ENCODE data around the gene OSBPL5.
"Not testable (repeated sequence)": the region's sequence is repeated elsewhere in the genome, so short reads cannot be mapped to it uniquely, and the experiment has no call there.

OSBPL5 gene

DNA sequence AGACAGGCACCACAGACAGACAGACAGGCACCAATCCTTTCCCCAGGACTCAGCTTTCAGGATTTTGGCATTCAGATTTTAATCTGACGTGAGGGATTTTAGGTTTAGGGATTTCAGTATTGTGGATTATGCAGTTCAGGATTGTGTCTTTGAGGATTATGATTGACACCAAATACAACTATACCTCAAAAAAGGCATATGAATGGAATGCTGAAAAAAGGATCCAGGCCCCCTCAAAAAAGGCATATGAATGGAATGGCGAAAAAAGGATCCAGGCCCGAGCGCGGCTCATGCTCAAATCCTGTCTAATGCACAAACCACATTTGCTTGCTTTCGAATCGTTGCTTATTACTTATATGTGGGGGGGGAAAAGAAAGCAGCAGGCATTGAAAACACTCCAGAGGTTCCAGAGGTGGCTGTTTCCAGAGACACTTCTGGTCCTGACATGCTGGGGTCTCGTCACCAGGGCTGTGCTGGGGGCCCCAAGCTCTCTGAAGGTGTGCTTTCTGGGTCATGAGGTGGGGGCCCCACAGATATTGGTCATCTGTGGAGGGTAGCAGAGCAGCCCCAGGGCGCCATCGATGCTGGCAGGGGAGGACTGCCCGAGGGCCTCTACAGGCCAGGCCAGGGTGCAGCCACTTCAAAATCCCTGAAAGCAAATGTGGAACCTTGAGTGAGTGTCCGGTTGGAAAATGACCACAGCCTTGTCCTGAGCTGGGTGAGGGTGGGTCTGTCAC lies 16.8 kb upstream of the OSBPL5 start:
- DNase-seq: no peak

DNA sequence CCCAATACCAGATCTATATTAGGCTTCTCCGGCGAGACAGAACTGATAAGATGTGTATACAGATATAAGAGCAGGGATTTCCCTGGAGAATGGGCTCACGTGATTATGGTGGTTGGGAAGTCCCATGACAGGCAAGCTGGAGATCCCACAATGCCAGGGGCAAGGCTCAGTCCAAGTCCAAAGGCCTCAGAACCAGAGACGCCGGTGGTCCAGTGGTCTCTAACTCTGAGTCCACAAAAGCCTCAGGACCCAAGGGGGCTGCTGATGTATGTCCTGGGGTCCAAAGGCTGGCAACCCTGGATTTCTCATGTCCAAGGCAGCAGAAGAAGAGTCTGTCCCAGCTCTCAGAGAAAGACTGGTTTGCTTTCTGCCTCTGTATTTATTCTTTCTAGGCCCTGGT lies 15.8 kb upstream of the OSBPL5 start:
- no peak for DNase-seq

DNA sequence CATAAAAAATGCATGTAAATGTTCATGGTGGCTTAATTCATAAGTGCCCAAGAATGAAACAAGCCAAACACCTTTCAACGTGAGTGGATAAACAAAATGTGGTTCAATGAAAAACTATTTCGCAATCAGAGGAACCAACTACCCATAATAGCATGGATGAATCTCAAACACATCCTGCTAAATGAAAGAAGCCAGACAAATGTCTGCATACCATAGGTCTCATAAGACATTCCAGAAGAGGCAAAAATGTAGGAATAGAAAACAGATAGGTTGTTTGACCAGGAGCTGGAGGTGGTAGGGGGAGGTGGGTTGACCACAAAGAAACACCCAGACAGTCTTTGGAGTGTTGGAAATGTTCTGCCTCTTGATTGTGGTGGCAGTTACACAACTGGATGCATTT lies 13.2 kb upstream of the OSBPL5 start:
- DNase-seq: no peak

DNA sequence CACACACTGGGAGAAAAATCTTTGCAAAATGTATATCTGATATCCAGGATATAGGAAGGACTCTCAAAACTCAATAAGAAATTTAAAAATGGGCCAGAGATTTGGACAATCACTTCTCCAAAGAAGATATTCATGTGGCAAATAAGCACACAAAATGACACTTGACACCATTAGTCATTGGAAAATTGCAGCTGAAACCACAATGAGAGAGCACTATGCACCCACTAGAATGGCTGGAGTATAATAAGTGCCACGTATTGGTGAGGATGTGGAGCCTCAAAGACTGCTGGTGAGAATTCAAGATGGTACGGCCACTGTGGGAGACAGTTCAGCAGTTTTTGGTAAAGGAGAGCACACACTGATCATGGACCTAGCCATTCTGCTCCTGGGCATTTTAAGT lies 12.8 kb upstream of the OSBPL5 start:
- no peak for DNase-seq

DNA sequence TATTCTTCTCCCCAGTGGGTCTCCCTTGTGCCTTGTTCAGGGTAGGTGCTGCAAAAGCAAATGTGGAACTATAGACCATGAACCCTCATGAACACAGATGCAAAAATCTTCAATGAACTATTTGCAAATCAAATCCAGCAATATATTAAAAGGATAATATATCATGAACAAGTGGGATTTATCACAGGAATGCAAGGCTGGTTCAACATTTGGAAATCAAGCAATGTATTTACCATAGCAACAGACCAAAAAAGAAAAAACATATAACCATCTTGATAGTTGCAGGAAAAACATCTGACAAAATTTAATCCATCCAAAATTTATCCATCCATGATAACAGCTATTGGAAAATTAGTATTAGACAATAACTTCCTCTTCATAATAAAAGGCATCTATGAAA lies 11.4 kb upstream of the OSBPL5 start:
- no peak for DNase-seq

DNA sequence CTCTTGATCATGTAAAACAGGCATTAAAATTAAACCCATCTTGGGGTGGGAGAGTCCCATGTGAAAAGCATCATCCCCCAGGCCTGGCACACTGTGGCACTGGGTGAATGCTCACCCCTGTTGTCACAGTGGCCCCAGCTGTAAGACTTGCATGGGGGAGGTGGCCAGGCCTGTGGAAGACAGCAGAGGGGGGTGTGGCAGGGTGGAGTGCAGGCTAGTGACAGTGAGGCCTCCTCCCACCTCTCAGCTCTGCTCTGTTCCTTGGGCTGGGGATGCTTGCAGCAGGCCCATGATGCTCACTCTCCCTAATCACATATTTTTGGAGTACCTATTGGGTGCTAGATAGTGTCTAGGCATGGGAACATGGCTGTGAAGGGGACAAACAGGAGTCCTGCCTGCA lies 10.1 kb upstream of the OSBPL5 start:
- no peak for DNase-seq

DNA sequence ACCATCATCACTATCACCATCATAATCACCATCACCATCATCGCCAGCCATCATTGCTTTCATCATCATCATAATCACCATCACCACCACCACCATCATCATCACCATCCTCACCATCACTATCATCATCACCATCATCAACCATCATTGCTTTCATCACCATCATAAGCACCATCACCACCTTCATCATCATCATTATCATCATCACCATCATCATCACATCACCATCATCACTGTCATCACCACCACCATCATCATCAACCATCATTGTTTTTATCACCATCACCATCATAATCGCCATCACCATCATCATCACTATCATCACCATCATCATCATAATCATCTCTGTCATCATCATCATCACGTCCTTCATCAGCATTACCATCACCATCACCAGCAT lies 9.3 kb upstream of the OSBPL5 start:
- no peak for DNase-seq

DNA sequence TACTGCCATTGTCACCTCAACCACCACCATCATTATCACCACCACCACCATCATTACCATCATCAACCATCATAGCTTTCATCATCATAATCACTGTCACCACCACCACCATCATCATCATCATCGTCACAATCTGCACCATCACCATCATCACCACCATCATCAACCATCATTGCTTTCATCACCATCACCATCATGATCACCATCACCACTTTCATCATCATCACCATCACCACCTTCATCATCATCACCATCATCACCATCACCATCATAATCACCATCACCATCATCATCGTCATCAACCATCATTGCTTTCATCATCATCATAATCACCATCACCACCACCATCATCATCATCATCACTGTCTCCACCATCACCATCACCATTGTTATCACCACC lies 8.7 kb upstream of the OSBPL5 start:
- DNase-seq: no peak

DNA sequence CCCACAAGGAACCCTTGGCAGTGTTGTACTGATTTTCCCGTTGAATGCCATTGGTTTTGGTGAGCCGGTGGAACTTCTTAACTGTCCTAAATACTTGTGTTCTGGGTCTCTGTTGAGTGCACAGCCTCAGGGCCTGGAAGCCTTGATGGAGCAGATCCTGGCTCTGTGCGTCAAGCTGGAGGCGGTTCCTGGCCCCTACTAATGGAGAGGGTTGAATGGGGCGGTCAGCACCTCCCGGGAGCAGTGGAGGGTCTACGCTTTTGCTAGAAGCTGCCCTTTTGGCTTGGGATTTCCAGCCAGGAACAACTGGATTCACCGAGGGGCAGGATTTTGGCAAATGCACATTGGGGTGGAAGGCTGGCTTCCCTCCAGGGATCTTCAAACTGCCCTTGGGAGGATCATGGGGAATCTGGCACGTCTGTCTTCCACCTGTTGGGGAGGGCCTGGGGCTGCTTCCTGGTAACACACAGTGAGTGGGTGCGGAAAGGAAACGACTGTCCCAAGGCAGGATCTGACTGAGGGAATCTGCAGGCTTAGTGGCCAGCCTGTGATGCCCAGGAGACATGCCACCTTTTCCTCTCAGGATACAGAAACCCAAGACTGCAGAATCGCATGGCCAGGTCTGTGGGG lies 6.9 kb upstream of the OSBPL5 start:
- DNase-seq: no peak

DNA sequence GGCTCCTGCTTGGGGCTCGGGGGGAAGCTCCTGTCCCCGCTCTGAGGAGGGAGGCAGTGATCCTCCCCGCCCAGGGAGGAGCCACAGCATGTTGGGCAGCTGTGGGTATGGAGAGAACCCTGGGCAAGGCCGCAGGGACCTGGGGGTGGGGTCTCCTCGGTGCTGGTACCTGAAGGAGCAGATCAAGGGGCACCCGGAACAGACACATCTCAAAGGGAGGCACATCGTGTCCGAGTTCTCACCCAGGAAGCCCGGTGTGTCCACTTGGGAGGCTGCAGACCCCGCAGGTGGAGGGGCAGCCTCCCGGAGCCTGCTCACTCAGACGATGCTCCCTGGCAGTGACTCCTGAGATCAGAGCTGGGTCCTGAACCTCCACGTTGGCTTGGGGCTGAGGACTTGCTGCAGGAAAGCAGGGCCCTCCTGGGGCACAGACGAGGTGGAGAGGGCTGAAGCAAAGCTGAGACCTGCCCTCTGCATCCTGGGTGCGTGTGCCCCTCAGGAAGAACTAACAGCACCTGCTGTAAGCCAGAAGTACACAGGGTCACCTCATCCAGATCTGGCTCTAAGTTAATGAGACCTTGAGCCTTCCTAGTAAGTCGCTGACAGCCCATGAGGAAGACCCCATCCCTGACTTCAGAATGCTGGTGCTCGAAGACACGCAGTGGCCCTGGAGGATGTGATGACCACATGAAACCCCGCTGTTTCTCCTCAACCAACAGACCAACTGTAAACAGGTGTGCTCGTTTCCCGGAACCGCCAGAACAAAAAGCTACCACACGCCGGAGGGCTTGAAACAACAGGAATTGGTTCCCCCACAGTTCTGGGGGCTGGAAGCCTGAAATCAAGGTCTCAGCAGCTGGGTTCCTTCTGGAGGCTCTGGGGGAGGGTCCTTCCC lies 5.9 kb upstream of the OSBPL5 start:
- DNase-seq: no peak

DNA sequence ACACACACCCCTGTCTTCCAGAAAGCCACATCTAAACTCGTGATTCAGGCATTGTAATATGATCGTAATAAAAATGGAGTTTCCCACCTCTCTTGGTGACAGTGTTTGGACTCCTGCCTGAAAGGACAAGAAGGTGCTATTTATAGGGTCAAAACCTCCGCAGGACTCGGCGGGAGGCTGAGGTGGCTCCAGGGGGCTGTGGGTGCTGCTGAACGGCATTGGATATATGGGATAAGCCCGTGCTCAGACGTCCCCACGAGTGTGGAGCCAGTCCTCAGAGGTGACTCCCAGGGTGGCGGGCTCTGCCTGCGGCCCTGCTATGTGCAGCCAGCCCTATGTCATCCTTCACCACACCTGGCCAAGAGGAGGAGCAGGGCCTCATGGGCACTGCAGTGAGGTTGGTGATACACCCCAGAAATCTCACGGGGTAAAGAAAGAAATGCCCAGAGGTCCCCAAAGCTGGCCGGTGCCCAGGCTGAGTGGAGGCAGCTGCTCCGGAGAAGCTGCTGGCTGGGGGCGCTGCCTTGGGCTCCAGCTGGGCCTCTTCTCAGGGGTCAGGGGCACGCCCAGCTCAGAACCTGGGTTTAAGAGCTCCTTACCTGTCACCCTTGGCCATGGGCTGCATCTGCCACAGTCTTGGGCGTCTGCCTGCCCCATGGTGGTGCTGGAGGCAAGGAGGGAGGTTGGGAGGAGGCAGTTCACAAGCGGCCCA lies 5.1 kb upstream of the OSBPL5 start:
- DNase-seq: no peak

DNA sequence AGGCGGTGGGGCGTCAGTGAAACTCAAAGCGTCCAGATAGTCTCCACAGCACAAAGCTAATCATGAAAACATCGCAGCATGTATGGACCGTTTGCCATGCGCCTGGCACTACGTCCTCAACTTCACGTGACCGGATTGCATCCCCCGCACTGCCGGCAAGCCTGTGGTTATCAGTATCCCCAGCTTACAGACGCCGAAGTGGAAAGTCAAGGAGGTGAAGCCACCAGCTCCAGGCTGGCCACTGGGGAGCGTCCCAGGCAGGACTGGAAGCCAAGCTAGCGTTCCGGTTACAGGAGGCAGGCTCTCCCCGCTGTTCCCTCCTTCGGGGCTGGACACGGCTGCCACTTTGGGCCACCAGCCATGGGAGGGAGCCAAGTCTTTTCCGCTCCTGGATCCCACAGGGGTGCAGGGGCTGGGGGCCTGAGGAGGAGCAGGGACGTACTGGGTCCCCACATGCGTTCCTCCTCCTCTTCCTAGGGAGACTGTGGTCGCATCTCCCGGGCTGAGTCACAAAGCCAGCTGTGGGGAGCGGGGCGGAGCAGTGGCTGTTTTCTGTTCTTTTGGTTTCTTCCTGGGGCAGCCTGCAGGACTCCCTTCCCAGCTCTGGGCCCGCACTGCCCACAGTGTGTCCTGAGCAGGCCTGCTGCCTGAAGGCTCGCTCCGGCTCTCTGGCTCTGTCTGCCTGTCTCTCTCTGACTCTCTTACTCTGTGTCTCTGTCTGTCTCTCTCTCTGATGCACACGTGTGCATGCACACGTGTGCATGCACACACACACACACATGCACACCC lies 4.3 kb upstream of the OSBPL5 start:
- DNase-seq: no peak

DNA sequence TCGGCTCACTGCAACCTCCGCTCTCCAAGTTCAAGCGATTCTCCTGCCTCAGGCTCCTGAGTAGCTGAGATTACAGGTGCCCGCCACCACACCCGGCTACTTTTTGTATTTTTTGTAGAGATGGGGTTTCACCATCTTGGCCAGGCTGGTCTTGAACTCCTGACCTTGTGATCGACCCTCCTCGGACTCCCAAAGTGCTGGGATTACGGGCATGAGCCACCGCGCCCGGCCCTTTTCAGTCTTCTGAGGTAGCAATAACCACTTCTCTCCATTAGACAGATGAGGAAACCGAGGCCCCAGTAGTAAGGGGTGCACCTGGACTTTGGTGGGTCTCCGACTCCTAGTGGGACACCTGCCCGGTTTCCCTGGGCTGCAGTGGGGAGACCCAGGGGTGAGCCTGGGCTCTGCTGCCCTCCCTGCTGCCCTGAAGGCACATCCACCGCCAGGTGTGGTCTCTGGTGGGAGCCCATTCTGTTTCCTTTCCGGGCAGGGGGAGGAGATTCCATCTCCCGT lies 3.7 kb upstream of the OSBPL5 start:
- not testable (repeated sequence) for DNase-seq

DNA sequence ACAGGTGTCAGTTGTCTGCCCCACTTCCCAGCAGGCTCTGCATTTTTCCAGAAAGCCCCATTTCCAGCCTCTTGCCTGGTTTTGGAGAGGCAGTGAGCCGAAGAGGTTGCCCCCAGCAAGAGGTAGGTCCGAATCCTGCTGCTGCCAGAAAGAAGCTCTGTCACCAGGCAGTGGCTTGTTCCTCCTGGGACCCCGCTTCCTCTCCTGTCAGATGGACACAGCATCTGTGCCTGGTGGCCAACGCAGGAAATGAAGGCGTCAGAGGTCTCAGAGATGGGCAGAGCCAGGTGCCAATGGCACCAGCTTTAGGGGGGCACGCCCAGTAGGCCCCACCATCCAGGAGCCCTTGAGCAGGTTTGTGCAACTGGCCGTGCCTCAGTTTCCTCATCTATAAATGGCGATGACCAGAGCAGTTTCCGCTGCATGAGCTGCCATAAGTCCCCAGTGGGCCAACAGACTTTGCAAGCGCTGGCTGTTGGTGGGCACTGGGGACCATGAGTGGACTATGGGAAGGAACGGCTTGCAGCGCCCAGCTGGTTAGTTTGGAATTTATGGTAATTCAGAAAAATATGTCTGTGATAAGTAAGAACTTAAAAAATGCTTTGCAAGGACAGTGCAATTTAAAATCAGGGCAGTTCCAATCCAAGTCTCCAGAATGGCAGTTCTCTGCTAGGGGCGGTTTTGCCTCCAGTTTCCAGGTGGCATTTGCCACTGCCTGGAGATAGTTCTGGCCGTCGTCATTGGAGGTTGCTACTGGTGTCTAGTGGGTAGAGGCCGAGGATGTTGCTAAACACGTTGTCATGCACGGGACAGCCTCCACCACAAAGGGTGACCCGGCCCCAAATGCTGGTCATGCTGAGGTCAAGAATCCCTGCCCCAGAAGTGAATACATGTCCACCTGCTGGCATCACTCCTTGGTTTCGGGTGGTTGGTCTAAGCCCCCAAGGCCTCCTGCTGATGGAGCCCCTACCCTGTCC lies 2.3 kb upstream of the OSBPL5 start:
- DNase-seq: no peak

DNA sequence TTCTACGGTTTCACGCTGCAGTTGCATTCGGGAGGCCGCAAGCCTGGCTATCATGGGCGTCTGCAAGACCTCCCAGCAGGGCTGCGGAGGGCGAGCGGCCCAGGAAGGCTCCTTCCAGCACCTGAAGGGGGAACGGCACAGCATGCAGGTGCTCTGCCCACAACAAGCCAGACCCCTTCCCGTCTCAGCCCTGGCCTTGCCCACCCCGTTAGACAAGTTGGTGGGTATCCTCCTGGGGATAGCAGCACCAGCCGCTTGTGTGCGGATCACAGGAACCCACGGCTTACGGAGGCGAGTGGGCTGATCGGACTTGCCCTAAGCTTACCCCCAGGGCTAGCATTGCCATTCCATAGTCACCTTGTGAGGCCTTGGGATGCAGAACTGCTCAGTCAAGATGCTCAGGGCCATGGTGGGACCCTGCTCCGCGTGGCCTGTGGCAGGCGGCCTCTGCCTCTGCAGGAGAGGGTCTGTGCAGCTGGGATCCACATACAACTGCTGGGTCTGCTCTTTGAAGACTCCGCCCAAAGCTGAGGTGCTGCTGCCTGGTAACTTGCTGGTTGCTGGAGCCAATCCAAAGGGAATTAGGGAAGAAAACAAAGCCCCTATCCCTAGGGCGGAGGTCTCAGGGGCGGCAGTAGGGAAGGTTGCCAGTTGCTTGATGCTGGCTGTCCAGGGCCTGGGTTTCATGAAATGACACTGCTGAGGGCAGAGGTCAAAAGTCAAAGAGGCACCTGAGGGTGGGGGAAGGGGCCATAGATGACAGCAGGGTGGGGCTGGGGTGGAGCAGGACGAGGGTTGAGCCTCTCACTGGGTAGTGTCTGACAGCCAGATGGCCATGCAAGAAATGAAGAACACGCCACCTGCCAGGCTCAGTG lies 1.4 kb upstream of the OSBPL5 start:
- no peak for DNase-seq

DNA sequence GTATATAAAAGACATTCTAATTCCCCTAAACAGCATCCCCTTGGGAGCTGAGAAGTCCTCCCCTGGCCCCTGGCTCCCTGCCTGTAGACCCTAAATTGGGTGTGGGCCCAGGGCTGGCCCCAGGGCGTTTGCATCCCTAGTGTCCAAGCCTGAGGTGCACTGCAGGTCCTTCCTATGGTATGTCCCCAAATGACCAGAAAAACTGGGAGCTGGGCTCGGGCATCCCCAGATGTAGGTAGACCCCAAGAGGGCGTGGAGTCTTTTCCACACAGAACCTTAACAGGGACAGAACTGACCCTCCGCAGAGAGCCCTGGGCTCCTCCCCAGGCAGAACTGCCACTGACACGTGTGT lies 782 bp upstream of the OSBPL5 start:
- DNase-seq: no peak

DNA sequence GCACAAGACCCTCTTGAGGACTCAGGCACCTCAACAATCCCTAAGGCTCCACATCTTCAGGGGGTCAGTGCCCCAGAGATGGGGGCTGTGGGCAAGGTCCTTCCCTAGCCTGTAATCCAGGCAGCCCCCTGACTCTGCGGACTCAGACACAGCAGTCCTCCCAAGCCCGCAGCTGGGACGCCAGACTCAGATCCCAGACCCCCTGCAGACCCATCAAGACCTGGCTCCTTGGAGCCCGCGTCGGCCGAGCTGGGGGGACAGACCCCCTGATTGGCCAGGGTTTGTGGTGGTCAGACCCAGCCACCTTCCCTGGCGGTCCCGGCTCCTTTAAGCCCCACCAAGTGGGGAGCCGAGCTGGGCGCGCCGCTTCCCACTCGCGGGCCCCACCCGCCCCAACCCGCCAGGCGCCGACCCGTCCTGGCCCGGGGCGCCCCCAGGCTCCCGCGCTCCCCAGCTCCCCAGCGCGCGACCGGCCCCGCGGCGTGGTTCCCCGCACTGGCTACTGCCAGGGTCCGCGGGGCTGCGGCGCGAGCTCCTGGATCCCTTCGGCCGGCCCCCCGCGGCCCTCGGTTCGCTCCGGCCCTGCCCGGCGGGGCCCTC lies 458 bp downstream of the OSBPL5 start:
- no peak for DNase-seq

DNA sequence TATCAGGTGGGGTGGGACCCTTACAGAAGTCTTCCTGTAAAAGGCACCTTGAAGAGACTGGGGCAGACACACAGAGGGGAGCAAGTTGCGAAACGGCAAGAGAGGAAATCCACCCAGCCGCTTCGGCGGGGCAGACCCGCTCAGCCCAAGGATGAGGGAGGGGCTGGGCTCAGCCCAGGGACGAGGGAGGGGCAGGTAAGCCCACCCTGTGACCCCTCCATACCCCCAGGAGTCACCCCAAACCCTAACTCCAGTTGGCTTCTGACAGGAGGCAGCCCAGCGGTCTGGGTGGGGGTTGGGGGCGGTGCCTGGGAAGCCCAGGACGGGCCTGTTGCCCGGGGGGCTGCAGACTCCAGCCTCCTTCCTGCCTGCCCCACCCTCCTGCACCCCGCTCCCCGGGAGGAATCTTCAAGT lies 965 bp downstream of the OSBPL5 start:
- no peak for DNase-seq

DNA sequence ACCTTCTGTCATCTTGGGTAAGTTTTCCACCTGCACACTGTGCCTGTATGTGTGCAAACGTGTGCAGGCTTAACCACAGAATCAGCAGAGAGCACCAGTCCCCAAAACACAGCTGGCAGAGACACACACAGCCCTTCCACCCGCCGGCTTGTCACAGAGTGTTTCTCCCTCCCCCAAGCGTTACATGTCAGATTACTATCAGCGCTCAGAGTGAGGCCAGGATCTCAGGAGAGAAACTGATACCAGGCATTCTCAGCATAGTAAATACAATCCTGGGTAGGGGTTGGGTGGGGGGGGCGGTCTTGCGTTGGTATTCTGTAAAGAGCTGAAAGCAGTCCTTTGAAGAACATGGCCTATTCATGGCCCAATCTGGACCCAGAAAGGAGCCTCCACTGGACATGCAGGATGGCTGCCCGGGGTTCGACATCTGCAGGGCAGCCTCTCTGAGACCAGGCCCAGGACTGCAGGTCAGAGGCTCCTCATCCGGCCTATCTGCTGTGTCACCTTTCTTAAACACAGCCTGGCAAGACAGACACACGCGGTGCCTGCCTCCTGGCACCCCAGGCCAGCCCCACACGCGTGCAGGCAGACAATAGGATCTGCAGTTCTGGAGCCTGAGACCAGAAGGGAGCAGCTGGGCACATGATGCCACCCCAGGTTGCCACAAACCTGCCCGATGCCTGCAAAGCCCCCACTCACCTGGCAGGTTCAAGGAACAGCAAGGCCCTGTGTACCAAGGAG lies 1.7 kb downstream of the OSBPL5 start:
- no peak for DNase-seq

All from activated naive CD4-positive, alpha-beta T cell (primary cell).